Activated naive CD4-positive, alpha-beta T cell treated with anti-CD3 and anti-CD28 coated beads, Interleukin-2, amount 50 U/mL, for 16 hours (primary cell): ENCODE measurements around the gene NAALADL2.

ENCODE experiments used
- DNase-seq: peaks from one replicate; pipeline ENCODE4 v3.0.0-alpha.2; 2020

NAALADL2 gene

DNA sequence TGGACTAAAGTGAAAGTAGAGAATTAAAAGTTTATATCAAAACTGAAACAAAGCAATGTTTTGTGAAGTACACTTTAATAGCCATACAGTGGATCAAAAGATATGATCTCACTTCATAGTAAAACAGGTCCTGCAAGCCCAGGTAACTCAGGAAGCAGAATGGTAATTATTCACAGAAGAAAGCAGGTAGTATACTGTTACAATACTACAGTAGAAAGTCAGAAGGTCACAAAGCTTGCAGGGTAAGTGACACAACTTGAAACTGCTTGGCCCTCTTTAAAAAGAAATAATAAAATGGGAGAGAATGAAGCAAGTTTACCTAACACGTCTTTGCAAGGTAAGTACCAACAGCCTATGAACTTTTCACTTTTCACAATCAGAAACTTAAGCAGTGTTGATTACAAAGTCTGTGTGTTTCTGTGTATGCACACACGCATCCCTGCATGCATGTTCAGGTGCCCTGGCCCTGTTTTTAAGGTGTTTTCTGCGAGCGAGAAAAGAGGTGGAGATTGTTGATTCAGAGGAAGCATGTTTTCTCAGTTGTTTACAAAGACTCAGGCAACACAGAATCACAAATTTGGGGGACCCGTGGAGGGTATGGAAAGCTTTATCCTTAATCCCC, at the start of gene NAALADL2:
NAALADL2 (plus strand) TSS at position 221 of the 622 bp plus-strand sequence.
- DNase-seq: no peak

DNA sequence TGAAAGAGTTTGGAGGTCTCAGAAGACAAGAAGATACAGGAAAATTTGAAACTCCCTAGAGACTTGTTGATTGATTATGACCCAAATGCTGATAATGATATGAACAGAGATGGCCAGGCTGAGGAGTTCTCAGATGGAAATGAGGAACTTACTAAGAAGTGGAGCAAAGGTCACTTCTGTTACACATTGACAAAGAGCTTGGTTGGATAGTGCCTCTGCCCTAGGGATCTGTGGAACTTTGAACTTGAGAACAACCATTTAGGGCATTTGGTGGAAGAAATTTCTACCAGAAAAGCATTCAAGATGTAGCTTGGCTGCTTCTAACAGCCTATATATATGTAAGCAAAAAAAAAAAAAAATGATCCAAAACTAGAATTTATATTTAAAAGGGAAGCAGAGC, 48.9 kb upstream of the NAALADL2 start:
- DNase-seq: no peak

DNA sequence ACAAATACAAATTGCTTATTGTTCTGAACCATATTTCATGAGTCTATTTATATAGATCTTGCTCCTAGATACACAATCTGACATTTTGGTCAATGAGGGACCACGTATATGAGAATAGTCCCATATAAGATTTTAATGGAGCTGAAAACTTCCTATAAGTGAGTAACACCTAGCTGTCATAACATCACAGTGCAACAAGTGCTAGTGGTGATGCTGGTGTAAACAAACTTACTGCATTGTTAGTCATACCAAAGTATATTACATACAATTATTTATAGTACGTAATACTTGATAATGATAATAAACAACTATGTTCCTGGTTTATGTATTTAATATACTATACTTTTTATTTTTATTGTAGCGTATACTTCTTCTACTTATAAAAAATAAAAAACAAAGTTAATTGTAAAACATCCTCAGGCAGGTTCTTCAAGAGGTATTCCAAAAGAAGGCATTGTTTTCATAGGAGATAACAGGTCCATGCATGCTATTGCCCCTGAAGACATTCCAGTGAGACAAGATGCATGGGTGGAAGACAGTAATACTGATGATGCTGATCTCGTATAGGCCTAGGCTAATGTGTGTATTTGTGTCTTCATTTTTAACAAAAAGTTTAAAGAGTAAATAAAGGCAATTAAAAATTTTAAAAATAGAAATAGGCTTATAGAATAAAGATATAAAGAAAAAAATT, 46.8 kb upstream of the NAALADL2 start:
- DNase-seq: no peak

DNA sequence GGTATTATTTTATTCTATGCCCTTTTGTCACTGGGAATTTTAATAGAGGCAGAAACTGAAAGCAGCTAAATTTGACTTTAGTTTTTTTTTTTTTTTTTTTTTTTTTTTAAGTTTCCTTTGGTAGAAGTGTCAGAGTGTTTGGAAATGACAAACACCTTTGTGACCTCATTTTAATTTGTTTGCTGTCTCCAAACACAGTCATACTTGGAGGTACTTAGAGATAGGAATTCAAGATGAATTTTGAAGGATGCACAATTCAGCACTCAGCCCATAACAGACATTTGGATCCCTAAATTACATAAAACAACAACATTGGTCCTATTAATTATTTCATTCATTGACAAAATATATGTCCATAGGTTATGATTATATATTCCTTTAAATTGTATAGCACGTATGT, 43.4 kb upstream of the NAALADL2 start:
- DNase-seq: no peak

- no peak for DNase-seq
Measured at GRCh38 chr3:174820885-174821284, 38.2 kb upstream of the NAALADL2 start.

- no peak for DNase-seq
Measured at GRCh38 chr3:174821477-174821876, 37.7 kb upstream of the NAALADL2 start.

DNA sequence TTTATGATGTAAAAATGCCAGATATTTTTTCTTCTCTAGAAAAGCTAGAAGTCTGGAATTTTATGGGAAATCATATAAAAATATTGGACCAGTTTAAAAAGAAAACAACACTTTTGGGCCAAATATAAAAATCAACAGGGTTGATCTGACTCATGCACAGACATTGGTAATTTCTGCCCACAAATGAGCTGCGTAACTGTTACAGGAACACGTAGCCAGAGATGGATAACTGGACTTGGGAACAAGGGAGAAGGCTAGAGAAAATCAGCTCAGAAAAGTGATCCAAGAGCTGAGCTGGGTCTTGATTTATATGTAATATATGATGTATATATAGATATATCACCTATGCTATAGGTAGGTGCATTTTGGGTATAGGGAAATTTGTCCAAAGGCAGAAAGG, 36.8 kb upstream of the NAALADL2 start:
- DNase-seq: no peak

- DNase-seq: no peak
Measured at GRCh38 chr3:174826069-174826468, 33.1 kb upstream of the NAALADL2 start.

DNA sequence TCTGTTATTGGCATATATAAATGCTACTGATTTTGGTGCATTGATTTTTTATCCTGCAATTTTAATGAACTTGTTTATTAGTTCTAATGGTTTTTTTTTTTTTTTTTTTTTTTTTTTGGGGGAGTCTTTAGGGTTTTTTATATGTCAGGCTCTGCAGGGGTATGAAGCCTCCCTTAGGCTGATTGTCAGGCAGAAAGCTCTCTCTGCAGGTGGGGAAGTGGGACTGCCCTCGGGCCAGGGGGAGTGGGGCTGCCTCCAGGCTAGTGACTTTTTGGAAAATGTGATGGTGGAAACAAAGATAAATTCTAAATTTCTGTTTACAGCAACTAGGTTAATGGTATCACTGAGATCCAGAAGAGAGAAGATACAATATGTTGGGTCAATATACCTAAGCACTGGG, 14.4 kb upstream of the NAALADL2 start:
- no peak for DNase-seq

GRCh38 chr3:174846055-174846454, 13.1 kb upstream of the NAALADL2 start:
- no peak for DNase-seq

GRCh38 chr3:174854987-174855386, 4.1 kb upstream of the NAALADL2 start:
- no peak for DNase-seq

GRCh38 chr3:174857301-174857700, 1.8 kb upstream of the NAALADL2 start:
- no peak for DNase-seq

DNA sequence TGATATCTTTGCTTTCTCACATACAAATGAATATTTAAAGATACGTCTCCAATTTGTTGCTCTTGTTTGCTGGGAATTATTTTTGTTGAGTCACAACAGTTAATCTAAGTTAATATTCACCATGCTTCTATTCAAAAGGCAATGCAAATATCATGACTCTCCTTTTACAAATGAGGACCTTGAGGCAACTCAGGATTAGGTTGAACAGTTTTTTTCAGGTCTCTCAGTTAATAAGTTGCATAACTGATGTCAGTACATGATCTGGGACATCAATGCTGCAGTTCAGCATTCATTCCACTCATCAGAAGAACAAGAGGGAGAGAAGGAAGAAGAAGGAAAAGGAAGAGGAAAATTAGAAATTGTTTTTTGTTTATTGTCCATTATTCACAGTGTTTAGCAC, 781 bp upstream of the NAALADL2 start:
- no peak for DNase-seq

- DNase-seq: no peak
Measured at GRCh38 chr3:174859756-174860155, 622 bp downstream of the NAALADL2 start.

GRCh38 chr3:174862101-174862500, 3.0 kb downstream of the NAALADL2 start:
- no peak for DNase-seq

GRCh38 chr3:174862666-174863065, 3.5 kb downstream of the NAALADL2 start:
- DNase-seq: no peak

DNA sequence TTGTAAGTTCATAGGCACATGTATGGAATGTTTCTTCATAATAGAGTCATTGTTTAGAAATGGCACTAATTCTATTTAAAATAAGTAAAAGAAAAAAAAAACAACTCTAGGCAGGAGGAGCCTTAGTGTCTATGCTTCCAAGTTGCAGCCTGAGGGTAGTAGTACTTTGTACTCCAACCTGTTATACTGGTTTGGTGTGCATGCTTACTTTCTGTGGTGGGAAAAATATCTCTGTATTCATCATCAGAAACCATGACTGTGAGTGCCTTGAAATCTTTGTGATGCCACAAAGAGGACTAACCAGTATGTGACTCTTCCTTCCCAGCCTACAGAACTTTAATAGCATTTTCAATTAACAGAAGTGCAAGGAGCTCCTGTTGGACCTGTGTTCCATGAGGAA, 4.4 kb downstream of the NAALADL2 start:
- no peak for DNase-seq

- DNase-seq: no peak
Measured at GRCh38 chr3:174869448-174869847, 10.3 kb downstream of the NAALADL2 start.

DNA sequence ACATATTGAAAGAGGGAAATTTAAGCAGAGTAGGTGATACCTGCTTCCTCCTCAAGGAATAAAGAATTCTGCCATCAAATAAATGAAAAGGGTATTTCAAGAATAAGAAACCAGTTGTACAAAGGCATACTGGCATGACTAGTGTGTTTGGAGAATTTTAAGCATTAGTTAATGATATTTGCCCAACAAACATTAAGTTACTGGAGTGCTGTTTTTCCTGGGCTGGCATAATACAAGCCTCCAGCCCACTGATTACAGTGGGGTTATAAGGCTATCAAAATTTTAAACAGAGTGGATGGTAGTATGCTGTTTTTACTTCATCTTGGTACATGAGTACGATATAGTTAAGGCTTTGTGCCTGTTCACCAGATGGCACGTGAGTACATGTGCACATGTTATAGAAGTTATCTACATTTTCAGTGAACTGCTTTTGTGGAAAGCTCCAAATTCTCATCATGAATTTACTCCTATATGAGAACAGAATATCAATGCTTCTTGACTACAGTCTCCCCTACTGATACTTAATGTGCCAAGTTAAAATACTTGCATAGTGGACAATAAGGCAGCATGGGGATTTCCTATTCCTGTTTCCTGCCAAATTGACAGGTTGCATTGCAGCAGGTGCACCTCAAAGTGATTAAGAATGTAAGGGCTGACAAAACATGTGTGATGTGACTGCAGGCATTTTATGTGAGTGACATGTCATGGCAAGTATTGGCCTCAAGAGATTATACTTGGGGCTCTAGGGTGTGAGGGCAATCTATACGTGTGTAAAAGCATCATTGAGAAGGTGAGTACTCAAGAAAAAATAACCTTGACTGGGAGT, 14.9 kb downstream of the NAALADL2 start:
- no peak for DNase-seq

DNA sequence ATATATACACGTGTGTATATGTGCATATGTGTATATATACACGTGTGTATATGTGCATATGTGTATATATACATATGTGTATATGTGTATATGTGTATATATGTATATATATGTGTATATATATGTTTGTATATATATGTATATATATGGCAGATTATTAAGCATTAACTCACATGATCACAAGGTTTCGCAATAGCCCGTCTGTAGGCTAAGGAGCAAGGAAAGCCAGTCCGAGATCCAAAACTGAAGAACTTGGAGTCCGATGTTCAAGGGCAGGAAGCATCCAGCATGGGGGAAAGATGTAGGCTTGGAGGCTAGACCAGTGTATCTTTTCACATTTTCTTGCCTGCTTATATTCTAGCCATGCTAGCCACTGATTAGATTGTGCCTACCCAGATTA, 23.7 kb downstream of the NAALADL2 start:
- no peak for DNase-seq

DNA sequence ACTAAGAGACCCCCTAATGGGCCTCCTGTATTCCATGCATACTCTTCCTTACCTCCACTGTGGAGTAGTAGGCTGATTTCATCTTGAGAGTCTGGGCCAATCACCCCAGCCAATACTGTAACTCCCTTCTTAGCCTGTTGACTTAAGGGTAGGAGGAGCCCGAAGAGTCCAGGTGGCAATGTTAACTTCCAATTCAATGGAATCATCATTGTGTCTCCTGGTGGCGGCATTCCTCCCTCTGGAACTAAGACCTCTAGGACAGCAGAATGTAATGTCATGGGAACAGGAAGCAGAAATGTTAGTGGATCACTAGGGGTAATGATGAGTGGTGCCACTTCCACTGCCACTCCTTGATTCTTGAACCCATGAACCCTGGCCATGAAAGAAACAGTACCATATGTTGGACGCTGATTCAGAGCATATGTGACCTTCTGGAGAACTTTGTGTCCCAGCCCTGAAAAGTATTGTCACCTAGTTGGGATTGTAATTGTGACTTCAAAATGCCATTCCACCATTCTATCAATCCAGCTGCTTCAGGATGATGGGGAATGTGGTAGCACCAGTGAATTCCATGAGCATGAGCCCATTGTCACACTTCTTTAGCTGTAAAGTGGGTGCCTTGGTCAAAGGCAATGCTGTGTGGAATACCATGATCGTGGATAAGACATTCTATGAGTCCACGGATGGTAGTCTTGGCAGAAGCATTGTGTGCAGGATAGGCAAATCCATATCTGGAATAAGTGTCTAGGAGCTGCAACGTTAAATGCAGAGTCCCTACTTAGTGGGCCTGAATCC, 24.9 kb downstream of the NAALADL2 start:
- DNase-seq: no peak

GRCh38 chr3:174884776-174885568, 25.8 kb downstream of the NAALADL2 start:
- DNase-seq: no peak
